HG03064 (cell line): ENCODE measurements around the gene ADGRA1.
"Not testable (repeated sequence)": the region's sequence is repeated elsewhere in the genome, so short reads cannot be mapped to it uniquely, and the experiment has no call there.

Source experiments
- ATAC-seq: cut with Tn5 transposase; IDR thresholded peaks from one replicate; pipeline ENCODE4 v1.9.1; 2021; ENCODE audit warnings: low read depth; ENCODE audit not compliant: unreplicated experiment

ADGRA1 gene

GRCh38 chr10:133141144-133141957, 53.6 kb downstream of the ADGRA1 start:
- no peak for ATAC-seq

GRCh38 chr10:133141958-133142340, 54.2 kb downstream of the ADGRA1 start:
- ATAC-seq, result no peak

GRCh38 chr10:133142523-133143199, 54.9 kb downstream of the ADGRA1 start:
- no peak for ATAC-seq

GRCh38 chr10:133143200-133143533, 55.4 kb downstream of the ADGRA1 start:
- no peak for ATAC-seq

GRCh38 chr10:133143546-133143945, 55.8 kb downstream of the ADGRA1 start:
- ATAC-seq, result no peak

GRCh38 chr10:133144771-133145170, 57.0 kb downstream of the ADGRA1 start:
- no peak for ATAC-seq

GRCh38 chr10:133150226-133150625, 62.5 kb downstream of the ADGRA1 start:
- no peak for ATAC-seq

- ATAC-seq, result no peak
These were observed 62.9 kb downstream of the ADGRA1 start for GRCh38 chr10:133150656-133151055.

GRCh38 chr10:133151071-133151470, 63.3 kb downstream of the ADGRA1 start:
- not testable (repeated sequence) for ATAC-seq

- ATAC-seq, result no peak
These were observed 63.8 kb downstream of the ADGRA1 start for GRCh38 chr10:133151543-133151972.

- ATAC-seq, result no peak
These were observed 66.7 kb downstream of the ADGRA1 start for GRCh38 chr10:133154411-133154810.

GRCh38 chr10:133154996-133155778, 67.5 kb downstream of the ADGRA1 start:
- no peak for ATAC-seq

- ATAC-seq, result no peak
These were observed 69.2 kb downstream of the ADGRA1 start for GRCh38 chr10:133156674-133157579.

- ATAC-seq, result no peak
These were observed 70.1 kb downstream of the ADGRA1 start for GRCh38 chr10:133157662-133158436.

GRCh38 chr10:133158437-133158755, 70.7 kb downstream of the ADGRA1 start:
- no peak for ATAC-seq

GRCh38 chr10:133158756-133159610, 71.3 kb downstream of the ADGRA1 start:
- no peak for ATAC-seq

- ATAC-seq, result no peak
These were observed 71.9 kb downstream of the ADGRA1 start for GRCh38 chr10:133159611-133159949.

GRCh38 chr10:133159950-133160825, 72.5 kb downstream of the ADGRA1 start, which contains the start of gene KNDC1:
Gene KNDC1, plus strand, starts transcription at chr10:133160219. Its CDS starts 249 bp downstream, at chr10:133160468.
- ATAC-seq, result no peak
